ENCODE measurements around the gene RAPGEF5. TPM values are rescaled to one million over a fixed set of nuclear protein-coding genes. Genes with fewer than 3 reads are reported as not detected.
A peak's percentile ranks its signal among the peaks of the same experiment; 100 is the strongest.

The RAPGEF5 gene
- total and polyA plus RNA-seq, 2 experiments from 2014 or later, result 0.21 TPM; not detected in 1

DNA sequence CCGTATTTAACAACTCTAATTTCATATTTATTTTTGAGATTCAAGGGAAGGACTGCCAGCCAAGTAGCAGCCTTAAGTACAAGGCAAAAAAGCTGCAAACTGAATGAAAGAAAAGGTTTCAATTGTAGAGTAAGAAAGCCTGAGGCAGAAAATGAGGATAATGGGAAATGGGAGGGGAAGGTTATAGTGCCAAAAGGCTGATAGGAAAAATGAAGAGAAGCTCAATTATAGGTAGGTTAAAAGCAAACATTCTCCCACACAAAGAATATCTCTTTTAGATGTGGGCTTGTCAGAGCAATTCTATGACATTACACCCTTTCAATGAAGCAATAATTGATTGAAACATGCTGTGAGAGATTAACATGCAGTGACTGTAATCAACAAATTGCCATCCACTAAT lies 175.3 kb downstream of the RAPGEF5 start:
- Histone ChIP-seq H3K9me3 (ENCODE audit: low read depth) (no peaks in the 10 kb centered on the region), H3K27me3 (no peaks in the 10 kb centered on the region), H3K4me3 (no peak overlapping the region), H3K4me1 (ENCODE audit: low read depth) (no peaks in the 10 kb centered on the region), H3K27ac (no peak overlapping the region), H3K36me3 (no peaks in the 10 kb centered on the region)
- DNase-seq (ENCODE audit: low read depth in 1 of 2, low spot score in 1 of 2), result no peak
- TF ChIP-seq, protein P1, sequence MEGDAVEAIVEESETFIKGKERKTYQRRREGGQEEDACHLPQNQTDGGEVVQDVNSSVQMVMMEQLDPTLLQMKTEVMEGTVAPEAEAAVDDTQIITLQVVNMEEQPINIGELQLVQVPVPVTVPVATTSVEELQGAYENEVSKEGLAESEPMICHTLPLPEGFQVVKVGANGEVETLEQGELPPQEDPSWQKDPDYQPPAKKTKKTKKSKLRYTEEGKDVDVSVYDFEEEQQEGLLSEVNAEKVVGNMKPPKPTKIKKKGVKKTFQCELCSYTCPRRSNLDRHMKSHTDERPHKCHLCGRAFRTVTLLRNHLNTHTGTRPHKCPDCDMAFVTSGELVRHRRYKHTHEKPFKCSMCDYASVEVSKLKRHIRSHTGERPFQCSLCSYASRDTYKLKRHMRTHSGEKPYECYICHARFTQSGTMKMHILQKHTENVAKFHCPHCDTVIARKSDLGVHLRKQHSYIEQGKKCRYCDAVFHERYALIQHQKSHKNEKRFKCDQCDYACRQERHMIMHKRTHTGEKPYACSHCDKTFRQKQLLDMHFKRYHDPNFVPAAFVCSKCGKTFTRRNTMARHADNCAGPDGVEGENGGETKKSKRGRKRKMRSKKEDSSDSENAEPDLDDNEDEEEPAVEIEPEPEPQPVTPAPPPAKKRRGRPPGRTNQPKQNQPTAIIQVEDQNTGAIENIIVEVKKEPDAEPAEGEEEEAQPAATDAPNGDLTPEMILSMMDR (IDR thresholded peaks at IDR 0.05; ENCODE audit: low read depth, low read length), result no peak

DNA sequence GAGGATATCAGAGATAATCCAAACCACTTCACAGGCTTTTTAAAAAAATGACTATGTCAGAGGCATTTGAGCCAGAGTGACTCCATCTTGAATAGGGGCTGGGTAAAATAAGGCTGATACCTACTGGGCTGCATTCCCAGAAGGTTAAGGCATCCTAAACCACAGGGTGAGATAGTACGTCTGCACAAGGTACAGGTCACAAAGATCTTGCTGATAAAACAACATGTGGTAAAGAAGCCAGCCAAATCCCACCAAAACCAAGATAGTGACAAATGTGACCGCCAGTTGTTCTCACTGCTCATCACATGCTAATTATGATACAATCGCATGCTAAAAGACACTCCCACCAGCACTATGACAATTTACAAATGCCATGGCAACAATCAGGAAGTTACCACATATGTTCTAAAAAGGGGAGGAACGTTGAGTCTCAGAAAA lies 177.5 kb downstream of the RAPGEF5 start:
- H3K4me3 ChIP-seq, result no peak overlapping the region
- H3K4me1 ChIP-seq (ENCODE audit: low read depth), result no peaks in the 10 kb centered on the region
- DNase-seq (ENCODE audit: low read depth in 1 of 2, low spot score in 1 of 2), result peak in 1 of 2 donors; percentile 34
- H3K36me3 ChIP-seq, result no peaks in the 10 kb centered on the region
- H3K27ac ChIP-seq, result no peak overlapping the region
- H3K9me3 ChIP-seq (ENCODE audit: low read depth), result no peaks in the 10 kb centered on the region
- H3K27me3 ChIP-seq, result no peaks in the 10 kb centered on the region
- TF ChIP-seq, protein P1 (IDR thresholded peaks at IDR 0.05; ENCODE audit: low read depth, low read length), result no peak

DNA sequence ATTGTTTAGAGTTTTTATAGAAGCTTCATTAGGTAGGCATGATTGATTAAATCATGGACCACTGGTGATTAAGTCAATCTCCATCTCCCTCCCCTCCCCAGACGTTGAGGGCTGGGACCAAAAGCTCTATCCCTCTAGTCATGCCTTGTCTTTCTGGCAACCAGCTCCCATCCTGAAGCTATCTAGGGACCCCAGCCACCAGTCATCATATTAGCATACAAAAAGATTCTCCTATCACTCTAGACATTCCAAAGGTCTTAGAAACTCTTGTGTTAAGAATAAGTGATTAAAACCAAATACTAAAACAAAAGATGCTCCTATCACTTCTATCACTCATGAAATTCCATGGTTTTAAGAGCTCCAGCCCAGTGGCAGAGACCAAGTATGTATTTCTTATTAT lies 178.2 kb downstream of the RAPGEF5 start:
- TF ChIP-seq, protein P1 (IDR thresholded peaks at IDR 0.05; ENCODE audit: low read depth, low read length), result no peak
- Histone ChIP-seq H3K4me3 (no peak overlapping the region), H3K27me3 (no peaks in the 10 kb centered on the region), H3K27ac (no peak overlapping the region), H3K36me3 (no peaks in the 10 kb centered on the region), H3K4me1 (ENCODE audit: low read depth) (no peaks in the 10 kb centered on the region), H3K9me3 (ENCODE audit: low read depth) (no peaks in the 10 kb centered on the region)
- DNase-seq (ENCODE audit: low read depth in 1 of 2, low spot score in 1 of 2), result no peak

DNA sequence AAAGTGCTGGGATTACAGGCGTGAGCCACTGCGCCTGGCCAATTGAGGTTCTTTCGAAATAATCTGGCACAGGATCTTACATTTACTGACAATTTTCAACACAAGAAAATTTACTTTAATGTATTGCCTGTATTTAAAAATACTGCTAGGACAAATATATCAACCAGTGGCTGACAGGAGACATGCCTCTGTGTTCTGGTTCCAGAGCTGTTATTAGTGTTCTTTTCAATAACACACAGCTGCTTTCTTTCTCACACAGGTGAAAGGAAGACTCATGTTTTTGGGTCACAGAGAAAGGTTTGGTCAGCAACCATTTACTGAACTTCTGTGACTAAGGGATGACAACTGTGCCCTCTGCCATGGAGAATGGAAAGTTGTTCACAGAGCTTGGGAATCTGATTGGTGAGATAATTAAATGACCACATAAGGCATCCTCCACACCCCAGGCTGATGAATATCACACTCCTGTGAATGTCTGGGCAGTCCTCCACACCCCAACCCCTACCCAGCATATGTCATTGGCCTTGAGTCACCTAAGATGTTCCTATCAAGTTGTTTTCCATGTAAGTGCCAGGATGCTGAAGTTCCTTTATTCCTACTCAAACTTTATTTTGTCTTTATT lies 180.1 kb downstream of the RAPGEF5 start:
- TF ChIP-seq, protein P1 (IDR thresholded peaks at IDR 0.05; ENCODE audit: low read depth, low read length), result no peak
- no peak overlapping the region for H3K4me3 ChIP-seq
- no peak overlapping the region for H3K27ac ChIP-seq
- no peaks in the 10 kb centered on the region for H3K4me1 ChIP-seq (ENCODE audit: low read depth)
- H3K27me3 ChIP-seq, result no peaks in the 10 kb centered on the region
- no peaks in the 10 kb centered on the region for H3K36me3 ChIP-seq
- no peak for DNase-seq (ENCODE audit: low read depth in 1 of 2, low spot score in 1 of 2)
- no peaks in the 10 kb centered on the region for H3K9me3 ChIP-seq (ENCODE audit: low read depth)

DNA sequence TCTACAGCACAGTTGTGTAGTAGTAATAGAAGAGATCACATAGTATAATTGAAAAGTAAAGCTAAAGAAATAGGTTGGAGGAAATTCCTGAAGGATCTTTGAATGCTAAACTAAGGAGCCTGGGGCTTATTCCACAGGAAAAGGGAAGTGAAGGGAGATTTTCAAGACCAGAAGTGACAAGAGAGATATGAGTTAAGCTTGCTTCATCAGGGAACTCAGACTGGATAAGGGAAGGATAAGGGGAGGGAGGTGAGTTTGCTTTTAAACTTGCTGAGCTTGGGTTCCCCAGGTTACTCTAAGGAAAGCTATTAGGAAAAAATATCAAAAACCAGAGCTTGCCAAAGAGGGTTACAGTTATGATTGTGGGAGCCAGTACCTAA lies 182.4 kb downstream of the RAPGEF5 start:
- H3K27me3 ChIP-seq, result no peaks in the 10 kb centered on the region
- H3K4me1 ChIP-seq (ENCODE audit: low read depth), result no peaks in the 10 kb centered on the region
- H3K9me3 ChIP-seq (ENCODE audit: low read depth), result no peaks in the 10 kb centered on the region
- DNase-seq (ENCODE audit: low read depth in 1 of 2, low spot score in 1 of 2), result no peak
- H3K4me3 ChIP-seq, result no peak overlapping the region
- H3K36me3 ChIP-seq, result no peaks in the 10 kb centered on the region
- H3K27ac ChIP-seq, result no peak overlapping the region
- TF ChIP-seq, protein P1 (IDR thresholded peaks at IDR 0.05; ENCODE audit: low read depth, low read length), result no peak

Measured in cardiac muscle cell (in vitro differentiated cells and primary cell).